Ishikawa (cell line): ENCODE data around the gene TGFBRAP1.

Experiments used
- CEBPB ChIP-seq: IDR thresholded peaks from 2 replicates; pipeline ENCODE4 v1.6.1; 2012
- CREB1 ChIP-seq: IDR thresholded peaks from 2 replicates; pipeline ENCODE4 v1.6.1; 2012; ENCODE audit warnings: low read depth
- EGR1 ChIP-seq: IDR thresholded peaks from 2 replicates; pipeline ENCODE4 v1.6.1; 2012
- EP300 ChIP-seq: IDR thresholded peaks from 2 replicates; pipeline ENCODE4 v1.6.1; 2012; ENCODE audit warnings: borderline replicate concordance
- FOXM1 ChIP-seq: IDR thresholded peaks from 2 replicates; pipeline ENCODE4 v1.6.1; 2012; ENCODE audit warnings: low read depth, borderline replicate concordance
- MAX ChIP-seq: IDR thresholded peaks from 2 replicates; pipeline ENCODE4 v1.6.1; 2012
- NFIC ChIP-seq: IDR thresholded peaks from 2 replicates; pipeline ENCODE4 v1.6.1; 2012
- RAD21 ChIP-seq: IDR thresholded peaks from 2 replicates; pipeline ENCODE4 v1.6.1; 2012; ENCODE audit warnings: low read depth
- TAF1 ChIP-seq: IDR thresholded peaks from 2 replicates; pipeline ENCODE4 v1.6.1; 2012; ENCODE audit warnings: low read depth, mild to moderate bottlenecking
- TCF12 ChIP-seq: IDR thresholded peaks from 2 replicates; pipeline ENCODE4 v1.6.1; 2012; ENCODE audit warnings: low read depth
- USF1 ChIP-seq: IDR thresholded peaks from 2 replicates; pipeline ENCODE4 v1.6.1; 2012
- ZBTB7A ChIP-seq: IDR thresholded peaks from 2 replicates; pipeline ENCODE4 v1.6.1; 2012; ENCODE audit warnings: low read depth

GRCh38 chr2:105274046-105274445 is 55.5 kb downstream of the TGFBRAP1 start:
- TF ChIP-seq EGR1 (no peak), MAX (no peak), USF1 (no peak), RAD21 (no peak), EP300 (no peak), TAF1 (no peak), TCF12 (no peak), CEBPB (no peak), ZBTB7A (no peak), NFIC (no peak), FOXM1 (no peak), CREB1 (no peak)
